Inferior parietal cortex (tissue), 1 donor: ENCODE measurements around the gene ARL6IP4.
"Not testable (repeated sequence)": the region's sequence is repeated elsewhere in the genome, so short reads cannot be mapped to it uniquely, and the experiment has no call there.

Source experiments
- DNase-seq: peaks from one replicate; pipeline ENCODE4 v3.0.0-alpha.2; 2016; ENCODE audit errors: extremely low spot score

Gene ARL6IP4

GRCh38 chr12:123011701-123012100 is 31.2 kb downstream of the ARL6IP4 start:
- DNase-seq, result no peak

- DNase-seq, result no peak
Measured at GRCh38 chr12:123013185-123014095, 33.0 kb downstream of the ARL6IP4 start.

GRCh38 chr12:123014473-123014872 is 34.0 kb downstream of the ARL6IP4 start:
- DNase-seq, result not testable (repeated sequence)

- no peak for DNase-seq
Measured at GRCh38 chr12:123017753-123018152, 37.3 kb downstream of the ARL6IP4 start.

GRCh38 chr12:123019841-123020138 is 39.3 kb downstream of the ARL6IP4 start:
- DNase-seq, result no peak

- DNase-seq, result no peak
Measured at GRCh38 chr12:123021688-123022604, 41.5 kb downstream of the ARL6IP4 start.

- no peak for DNase-seq
Measured at GRCh38 chr12:123022846-123023245, 42.4 kb downstream of the ARL6IP4 start.

- DNase-seq, result no peak
Measured at GRCh38 chr12:123024819-123025391, 44.4 kb downstream of the ARL6IP4 start.

- no peak for DNase-seq
Measured at GRCh38 chr12:123026094-123026853, 45.8 kb downstream of the ARL6IP4 start.

GRCh38 chr12:123027726-123028445 is 47.4 kb downstream of the ARL6IP4 start:
- DNase-seq, result no peak

- no peak for DNase-seq
Measured at GRCh38 chr12:123028475-123028874, 48.0 kb downstream of the ARL6IP4 start.

GRCh38 chr12:123029550-123029949 is 49.1 kb downstream of the ARL6IP4 start:
- DNase-seq, result no peak

- DNase-seq, result no peak
Measured at GRCh38 chr12:123030686-123031085, 50.2 kb downstream of the ARL6IP4 start.

GRCh38 chr12:123031171-123031845 is 50.8 kb downstream of the ARL6IP4 start:
- DNase-seq, result no peak
